NCI-H2196 treated with DMSO at 0.1 percent for 48 hours (cell line): Measurements from ENCODE around the gene SMIM1.
A peak's percentile ranks its signal among the peaks of the same experiment; 100 is the strongest.
"Not testable (repeated sequence)": the region's sequence is repeated elsewhere in the genome, so short reads cannot be mapped to it uniquely, and the experiment has no call there.

Experiments used
- DNase-seq: peaks from one replicate; lab custom pipeline; 2025; ENCODE audit not compliant: unreplicated experiment; lab: John Stamatoyannopoulos, UW

Gene SMIM1

GRCh38 chr1:3736131-3736561, 36.4 kb upstream of the SMIM1 start:
- no peak for DNase-seq

- no peak for DNase-seq
Observed at GRCh38 chr1:3736708-3737107, 35.8 kb upstream of the SMIM1 start.

- DNase-seq, result no peak
Observed at GRCh38 chr1:3738943-3739342, 33.6 kb upstream of the SMIM1 start.

DNA sequence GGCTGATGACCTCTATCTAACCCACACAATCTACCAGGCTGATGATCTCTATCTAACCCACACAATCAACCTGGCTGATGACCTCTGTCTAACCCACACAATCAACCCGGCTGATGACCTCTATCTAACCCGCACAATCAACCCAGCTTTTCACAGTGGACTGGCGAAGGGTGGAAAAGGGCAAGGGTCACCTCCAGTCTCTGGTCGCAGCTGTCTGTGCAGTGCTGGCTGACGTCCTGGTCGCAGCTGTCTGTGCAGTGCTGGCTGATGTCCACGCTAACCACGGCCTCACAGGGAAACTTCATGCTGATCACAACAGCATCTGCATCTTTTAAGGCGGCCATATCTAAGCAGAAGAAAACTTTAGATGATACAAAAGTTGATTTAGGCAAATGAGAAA, 32.5 kb upstream of the SMIM1 start:
- no peak for DNase-seq

DNA sequence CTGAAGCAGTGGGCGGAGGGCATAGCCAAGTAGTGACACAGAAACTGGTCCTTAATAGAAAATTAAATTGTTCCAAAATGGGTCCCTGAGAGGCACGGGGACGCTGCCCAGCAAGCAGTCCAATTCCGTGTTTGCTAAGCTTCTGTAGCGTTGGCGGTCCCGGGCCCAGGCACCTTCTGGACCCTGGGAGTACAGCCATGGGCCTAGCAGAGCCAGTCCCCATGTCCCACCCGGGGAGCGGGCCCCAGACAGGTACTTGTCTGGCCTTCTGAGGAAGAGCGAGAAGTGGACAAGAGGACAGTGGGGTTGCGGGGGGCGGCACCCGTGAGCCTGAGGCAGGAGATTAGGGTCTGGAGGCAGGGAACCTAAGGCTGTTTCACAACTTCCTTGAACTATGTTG, 31.8 kb upstream of the SMIM1 start:
- no peak for DNase-seq

- DNase-seq, result no peak
Observed at GRCh38 chr1:3741566-3742438, 30.7 kb upstream of the SMIM1 start.

- no peak for DNase-seq
Observed at GRCh38 chr1:3742439-3743298, 29.9 kb upstream of the SMIM1 start.

DNA sequence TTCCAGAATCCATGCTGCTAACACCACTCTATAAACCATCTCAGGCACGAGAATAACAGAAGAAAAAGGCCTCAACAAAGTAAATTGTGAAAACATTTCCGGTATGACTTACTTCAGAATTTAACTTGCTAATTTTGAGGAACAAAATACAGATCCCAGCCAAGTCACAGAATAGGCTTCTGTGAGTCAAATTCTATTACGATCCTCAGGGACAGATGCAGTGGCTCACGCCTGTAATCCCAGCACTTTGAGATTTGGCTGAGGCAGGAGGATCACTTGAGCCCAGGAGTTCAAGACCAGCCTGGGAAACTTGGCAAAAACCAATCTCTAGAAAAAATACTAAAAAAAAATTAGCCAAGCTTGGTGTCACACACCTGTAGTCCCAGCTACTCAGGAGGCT, 29.1 kb upstream of the SMIM1 start:
- DNase-seq, result no peak

- no peak for DNase-seq
Observed at GRCh38 chr1:3743826-3744225, 28.7 kb upstream of the SMIM1 start.

GRCh38 chr1:3744646-3745045, 27.9 kb upstream of the SMIM1 start:
- DNase-seq, result no peak

DNA sequence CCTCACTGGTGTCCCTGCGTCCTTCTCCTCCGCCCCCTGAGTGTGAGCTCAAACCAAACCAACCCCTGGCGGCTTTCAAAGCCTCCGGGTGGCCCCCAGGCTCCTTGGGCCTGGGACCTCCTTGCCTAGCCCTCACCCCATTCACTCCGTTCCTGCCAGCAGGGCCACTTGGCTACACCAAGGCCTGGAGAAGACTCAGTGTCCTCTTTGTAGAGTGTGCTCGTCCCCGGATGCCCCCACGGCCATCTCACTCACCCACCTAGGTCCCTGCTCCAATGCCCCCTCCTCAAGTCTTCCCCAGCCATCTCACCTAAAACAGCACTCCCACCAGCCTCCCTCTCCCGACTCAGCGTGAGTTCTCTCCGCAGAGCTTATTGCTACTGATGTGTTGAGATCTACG, 27.5 kb upstream of the SMIM1 start:
- no peak for DNase-seq

DNA sequence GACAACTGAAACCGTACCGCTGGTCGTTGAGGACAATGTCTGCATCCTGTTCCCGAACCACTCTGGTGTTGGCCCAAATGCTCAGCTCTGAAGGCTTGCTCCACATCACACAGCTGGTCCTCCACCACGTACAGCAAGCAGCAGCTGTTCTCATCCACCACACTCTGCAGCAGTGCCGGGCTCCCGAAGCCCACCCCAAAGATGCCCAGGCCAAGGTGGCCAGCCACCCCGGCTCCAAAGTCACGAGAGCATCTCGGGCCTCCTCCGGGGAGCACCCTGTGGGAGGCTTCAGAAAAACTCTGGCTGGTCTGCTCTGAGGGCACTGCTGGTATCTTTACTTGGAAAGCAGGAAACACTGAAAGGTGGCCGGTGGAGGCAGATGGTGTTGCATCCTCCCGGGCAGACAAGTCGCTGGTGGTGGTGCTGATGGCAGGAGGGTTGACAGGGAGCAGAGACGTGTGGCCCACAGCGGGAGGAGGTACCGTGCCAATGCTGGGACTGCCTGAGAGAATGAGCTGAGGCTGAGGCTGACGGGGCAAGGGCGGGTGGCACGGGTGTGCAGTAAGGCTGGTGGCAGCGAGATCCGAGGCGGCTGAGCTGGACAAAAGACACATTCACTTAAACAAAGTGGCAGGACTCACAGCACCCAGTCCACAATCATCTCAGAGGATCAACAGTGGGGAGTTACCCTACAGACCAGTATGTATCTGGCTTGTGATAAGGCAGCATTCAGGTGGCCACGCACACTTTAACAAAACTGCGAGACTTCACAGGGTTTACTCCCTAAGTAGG, 26.8 kb upstream of the SMIM1 start:
- DNase-seq, result no peak

DNA sequence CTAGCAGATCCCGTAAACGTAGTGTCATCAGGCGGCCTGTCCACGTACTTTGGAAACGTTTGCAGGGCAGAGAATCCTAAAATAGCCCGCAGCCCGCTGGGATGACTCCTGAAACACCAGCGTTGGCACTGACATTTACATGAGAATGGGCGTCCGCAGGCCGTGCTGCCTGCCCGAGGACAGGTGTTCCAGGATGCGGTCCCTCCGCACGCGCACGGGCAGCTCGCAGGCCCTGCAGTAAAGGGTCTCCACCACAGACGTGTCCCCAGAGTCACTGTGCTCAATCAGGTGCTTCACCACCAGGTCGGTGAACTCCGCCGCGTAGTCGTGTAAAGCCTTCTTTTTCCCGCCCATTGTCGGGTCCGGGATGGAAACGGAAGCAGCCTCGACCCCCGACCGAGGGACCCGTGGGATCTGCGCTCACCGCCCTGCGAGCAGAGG, 26.1 kb upstream of the SMIM1 start:
- no peak for DNase-seq

DNA sequence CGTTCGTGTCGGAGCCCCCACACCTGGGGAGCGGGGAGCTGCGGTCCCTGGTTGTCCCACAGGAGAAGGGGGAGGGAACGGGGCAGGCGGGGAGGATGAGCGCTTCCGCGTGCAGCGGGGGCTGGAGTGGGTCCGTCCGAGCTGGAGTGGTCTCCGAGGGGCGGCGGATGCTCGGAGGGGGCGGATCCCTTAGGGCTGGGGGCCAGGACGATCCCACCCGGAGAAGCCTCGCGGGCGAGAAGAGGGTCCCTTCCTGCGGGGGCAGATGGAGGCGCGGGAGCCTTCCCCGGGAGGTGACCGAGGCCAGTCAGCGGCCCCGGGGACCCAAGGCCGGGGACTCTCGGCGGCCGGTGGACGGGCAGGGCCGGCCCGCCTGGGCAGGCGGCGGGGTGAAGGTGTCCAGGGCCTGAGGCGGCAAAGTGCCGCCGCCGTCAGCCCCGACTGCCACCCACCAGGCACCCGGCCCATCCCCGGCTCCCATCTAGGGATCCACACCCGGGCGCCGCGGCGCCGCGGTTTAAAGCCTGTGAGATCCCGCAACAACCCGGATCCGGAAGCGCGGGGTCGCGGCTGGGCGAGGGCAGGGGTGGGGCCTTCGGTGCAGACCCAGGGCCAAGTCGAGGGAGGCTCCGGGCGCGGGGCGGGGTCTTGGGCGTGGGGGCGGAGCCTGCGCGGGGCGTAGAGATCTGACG, 25.6 kb upstream of the SMIM1 start:
- peak; percentile 79 for DNase-seq

- DNase-seq, result no peak
Observed at GRCh38 chr1:3747522-3747848, 25.1 kb upstream of the SMIM1 start.

- DNase-seq, result no peak
Observed at GRCh38 chr1:3747903-3748302, 24.6 kb upstream of the SMIM1 start.

- DNase-seq, result not testable (repeated sequence)
Observed at GRCh38 chr1:3748316-3748900, 24.1 kb upstream of the SMIM1 start.

DNA sequence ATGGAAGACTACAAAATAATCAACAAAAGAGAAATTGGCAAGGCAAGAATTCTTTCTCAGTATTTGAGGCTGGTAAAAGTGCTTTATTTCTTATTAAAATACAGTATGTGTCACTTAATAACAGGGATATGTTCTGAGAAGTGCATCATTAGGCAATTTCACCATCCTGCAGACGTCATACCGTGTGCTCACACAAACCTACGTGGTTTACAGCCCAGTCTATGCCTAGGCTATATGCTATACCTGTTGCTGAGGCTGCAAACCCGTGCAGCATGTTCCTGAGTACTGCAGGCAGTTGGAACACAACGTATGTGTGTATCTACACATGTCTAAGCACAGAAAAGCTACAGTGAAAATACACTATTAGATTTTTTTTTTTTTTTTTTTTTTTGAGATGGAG, 23.0 kb upstream of the SMIM1 start:
- no peak for DNase-seq

DNA sequence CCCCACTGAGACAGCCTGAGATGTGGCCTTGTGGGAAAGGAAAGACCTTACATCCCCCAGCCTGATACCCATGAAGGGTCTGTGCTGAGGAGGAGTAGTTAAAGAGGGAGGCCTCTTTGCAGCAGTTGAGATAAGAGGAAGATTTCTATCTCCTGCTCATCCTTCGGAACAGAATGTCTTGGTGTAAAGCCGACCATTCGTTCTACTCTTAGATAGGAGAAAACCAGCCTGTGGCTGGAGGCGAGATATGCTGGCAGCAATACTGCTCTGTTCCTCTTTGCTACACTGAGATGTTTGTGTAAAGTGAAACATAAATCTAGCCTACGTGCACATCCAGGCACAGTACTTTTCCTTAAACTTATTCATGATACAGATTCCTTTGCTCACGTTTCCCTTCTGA, 21.8 kb upstream of the SMIM1 start:
- DNase-seq, result no peak

GRCh38 chr1:3752400-3752945, 20.1 kb upstream of the SMIM1 start, which contains the start of gene CCDC27:
TSS of gene CCDC27 (plus strand) at chr1:3752450. CDS start at chr1:3752482, 32 bp downstream.
- DNase-seq, result no peak
